HEK293T (cell line): ENCODE data around the gene PKIB.

ENCODE experiments used
- ELF4 ChIP-seq: fragments of 450-650 bp; IDR thresholded peaks from 2 replicates; pipeline ENCODE4 v1.6.1; 2017; ENCODE audit warnings: antibody characterized with exemption
- FOXA1 ChIP-seq: fragments of 450-650 bp; IDR thresholded peaks from 2 replicates; pipeline ENCODE4 v1.6.1; 2016; ENCODE audit warnings: mild to moderate bottlenecking
- FOXK2 ChIP-seq: fragments of 450-650 bp; IDR thresholded peaks from 2 replicates; pipeline ENCODE4 v1.6.1; 2016; ENCODE audit warnings: mild to moderate bottlenecking
- FOXM1 ChIP-seq: fragments of 450-650 bp; IDR thresholded peaks from 2 replicates; pipeline ENCODE4 v1.6.1; 2017; ENCODE audit warnings: mild to moderate bottlenecking, borderline replicate concordance
- HDGF ChIP-seq: fragments of 450-650 bp; IDR thresholded peaks from 2 replicates; pipeline ENCODE4 v1.6.1; 2017; ENCODE audit warnings: antibody characterized with exemption, borderline replicate concordance
- NFRKB ChIP-seq: fragments of 450-650 bp; IDR thresholded peaks from 2 replicates; pipeline ENCODE4 v1.6.1; 2016; ENCODE audit warnings: mild to moderate bottlenecking, moderate library complexity
- SP1 ChIP-seq: fragments of 450-650 bp; IDR thresholded peaks from 2 replicates; pipeline ENCODE4 v1.6.1; 2017
- SUZ12 ChIP-seq: fragments of 450-650 bp; IDR thresholded peaks from 2 replicates; pipeline ENCODE4 v1.6.1; 2016; ENCODE audit warnings: mild to moderate bottlenecking
- TARDBP ChIP-seq: fragments of 450-650 bp; IDR thresholded peaks from 2 replicates; pipeline ENCODE4 v1.6.1; 2016
- TF ChIP-seq, protein P1 (sequence below): fragments of 450-650 bp; IDR thresholded peaks from 2 replicates; pipeline ENCODE4 v1.6.1; 2016

DNA sequence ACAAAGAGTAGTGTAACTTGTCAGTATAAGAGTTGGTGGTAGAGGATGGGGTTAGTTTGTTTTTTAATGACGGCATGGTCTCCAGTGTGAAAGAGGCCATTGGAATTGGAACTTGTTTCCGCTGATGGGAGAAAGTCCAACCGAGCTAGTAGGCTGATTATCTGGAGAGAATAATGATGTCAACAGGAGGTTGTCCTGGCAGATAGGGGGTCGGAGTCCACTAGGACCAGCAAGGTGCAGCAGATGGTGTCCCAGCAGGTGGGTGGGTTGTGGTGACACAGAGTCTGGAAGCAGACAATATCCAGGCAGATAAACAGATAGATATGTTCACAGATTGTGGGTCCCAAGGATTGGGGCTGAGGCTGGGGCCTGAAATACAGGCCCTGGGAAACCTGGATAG, 35.1 kb downstream of the PKIB start:
- TF ChIP-seq SUZ12 = no peak
- TF ChIP-seq NFRKB = no peak
- no peak for TF ChIP-seq HDGF
- TF ChIP-seq, protein P1, sequence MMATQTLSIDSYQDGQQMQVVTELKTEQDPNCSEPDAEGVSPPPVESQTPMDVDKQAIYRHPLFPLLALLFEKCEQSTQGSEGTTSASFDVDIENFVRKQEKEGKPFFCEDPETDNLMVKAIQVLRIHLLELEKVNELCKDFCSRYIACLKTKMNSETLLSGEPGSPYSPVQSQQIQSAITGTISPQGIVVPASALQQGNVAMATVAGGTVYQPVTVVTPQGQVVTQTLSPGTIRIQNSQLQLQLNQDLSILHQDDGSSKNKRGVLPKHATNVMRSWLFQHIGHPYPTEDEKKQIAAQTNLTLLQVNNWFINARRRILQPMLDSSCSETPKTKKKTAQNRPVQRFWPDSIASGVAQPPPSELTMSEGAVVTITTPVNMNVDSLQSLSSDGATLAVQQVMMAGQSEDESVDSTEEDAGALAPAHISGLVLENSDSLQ = no peak
- no peak for TF ChIP-seq FOXM1
- TF ChIP-seq ELF4 = no peak
- no peak for TF ChIP-seq SP1
- TF ChIP-seq FOXK2 = no peak
- TF ChIP-seq TARDBP = no peak
- TF ChIP-seq FOXA1 = no peak
